Astrocyte (in vitro differentiated cells and primary cell): ENCODE data around the gene DYNLT1. TPM values are rescaled to one million over a fixed set of nuclear protein-coding genes. Genes with fewer than 3 reads are reported as not detected.

Experiments
- DNase-seq: peaks from one replicate; pipeline ENCODE4 v3.0.0-alpha.2; 2010; ENCODE audit warnings: low read depth
- FAIRE-seq: peaks from 2 replicates; lab custom pipeline; 2011; peaks lifted over from hg19 to GRCh38; lab: Jason Lieb, UNC
- H2AFZ ChIP-seq: 2 replicates; pipeline ENCODE4 v1.6.0; 2012; ENCODE audit warnings: low read depth, low read length, inconsistent platforms
- H3K27ac ChIP-seq: 2 replicates; pipeline ENCODE4 v1.5.1; 2011; ENCODE audit warnings: low read depth, low read length, inconsistent platforms
- H3K27me3 ChIP-seq: 2 replicates; pipeline ENCODE4 v1.6.0; 2011; ENCODE audit warnings: low read length, inconsistent platforms; ENCODE audit not compliant: insufficient read depth
- H3K36me3 ChIP-seq: 2 replicates; pipeline ENCODE4 v1.5.1; 2011; ENCODE audit warnings: low read length, inconsistent platforms; ENCODE audit not compliant: insufficient read depth
- H3K4me1 ChIP-seq: 2 replicates; pipeline ENCODE4 v1.5.1; 2011; ENCODE audit warnings: low read length, inconsistent platforms; ENCODE audit not compliant: insufficient read depth
- H3K4me2 ChIP-seq: 2 replicates; pipeline ENCODE4 v1.6.0; 2012; ENCODE audit warnings: low read length, inconsistent platforms
- H3K4me3 ChIP-seq: 2 replicates; pipeline ENCODE4 v1.5.1; 2011; ENCODE audit warnings: low read depth, mild to moderate bottlenecking, low read length, inconsistent platforms; ENCODE audit not compliant: insufficient read depth
- H3K79me2 ChIP-seq: 2 replicates; pipeline ENCODE4 v1.6.0; 2012; ENCODE audit warnings: mild to moderate bottlenecking, low read length, inconsistent platforms; ENCODE audit not compliant: insufficient read depth
- H3K9ac ChIP-seq: 2 replicates; pipeline ENCODE4 v1.6.0; 2012; ENCODE audit warnings: mild to moderate bottlenecking, low read length, inconsistent platforms
- H3K9me3 ChIP-seq: 2 replicates; pipeline ENCODE4 v1.5.1; 2012; ENCODE audit warnings: low read depth, mild to moderate bottlenecking, low read length, inconsistent platforms; ENCODE audit not compliant: insufficient read depth
- H4K20me1 ChIP-seq: 2 replicates; pipeline ENCODE4 v1.6.0; 2012; ENCODE audit warnings: low read length, inconsistent platforms; ENCODE audit not compliant: insufficient read depth
- H3K27ac Mint-ChIP-seq: one replicate; pipeline ENCODE4 v1.8.0; 2021; ENCODE audit warnings: mild to moderate bottlenecking, mixed read lengths; ENCODE audit not compliant: unreplicated experiment
- H3K27me3 Mint-ChIP-seq: one replicate; pipeline ENCODE4 v1.8.0; 2021; ENCODE audit warnings: low read depth, mixed read lengths; ENCODE audit not compliant: unreplicated experiment
- H3K36me3 Mint-ChIP-seq: one replicate; pipeline ENCODE4 v1.8.0; 2021; ENCODE audit warnings: low read depth, mixed read lengths; ENCODE audit not compliant: unreplicated experiment
- H3K4me1 Mint-ChIP-seq: one replicate; pipeline ENCODE4 v1.8.0; 2021; ENCODE audit warnings: low read depth, mixed read lengths; ENCODE audit not compliant: unreplicated experiment
- H3K4me3 Mint-ChIP-seq: one replicate; pipeline ENCODE4 v1.8.0; 2021; ENCODE audit warnings: mild to moderate bottlenecking, moderate library complexity, mixed read lengths; ENCODE audit not compliant: unreplicated experiment
- H3K9me3 Mint-ChIP-seq: one replicate; pipeline ENCODE4 v1.8.0; 2021; ENCODE audit warnings: mild to moderate bottlenecking, mixed read lengths; ENCODE audit not compliant: unreplicated experiment
- EZH2 ChIP-seq: IDR thresholded peaks from 2 replicates; pipeline ENCODE4 v1.6.1; 2012; ENCODE audit warnings: mild to moderate bottlenecking, low read length, inconsistent platforms; ENCODE audit not compliant: insufficient read depth
- total RNA-seq: library from RNA; stranded (reverse); gene quantifications from 2 replicates; pipeline ENCODE4 v1.2.1, GENCODE V29; 2021
- TF ChIP-seq, protein P1 (sequence below): IDR thresholded peaks from 2 replicates; pipeline ENCODE4 v1.5.1; 2011; ENCODE audit warnings: low read depth, mild to moderate bottlenecking, inconsistent platforms, low read length, moderate library complexity; ENCODE audit not compliant: insufficient read depth

Gene DYNLT1
- total RNA-seq, 1 donor from 2014 or later = 169 TPM

DNA sequence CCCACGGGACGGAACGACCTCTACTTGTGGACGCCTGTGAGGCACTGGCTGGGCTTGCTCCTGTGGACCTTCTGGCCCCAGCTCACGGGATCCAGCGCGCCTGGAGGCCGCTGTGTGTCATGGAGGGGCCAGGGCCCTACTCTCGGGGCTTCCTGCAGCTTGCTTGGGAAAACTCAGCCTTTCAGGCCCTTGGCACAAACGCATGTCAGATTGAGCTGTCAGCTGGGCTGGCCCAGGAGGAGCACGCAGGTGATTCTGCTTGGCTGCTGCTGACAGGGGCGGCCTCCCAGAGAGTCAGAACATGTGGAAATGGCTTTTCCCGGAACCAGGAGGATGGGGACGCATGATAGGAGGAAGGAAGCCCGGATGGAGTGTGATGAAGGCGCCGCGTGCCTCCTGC is 44.9 kb downstream of the DYNLT1 start:
- Histone ChIP-seq H4K20me1 (peaks cover 15% of the 10 kb centered on the region), H3K27ac (no peak overlapping the region), H3K27me3 (no peaks in the 10 kb centered on the region), H2AFZ (no peak overlapping the region), H3K79me2 (peaks cover 20% of the 10 kb centered on the region), H3K36me3 (peaks cover 5% of the 10 kb centered on the region), H3K4me3 (no peak overlapping the region), H3K4me1 (no peaks in the 10 kb centered on the region), H3K9ac (no peak overlapping the region), H3K9me3 (no peaks in the 10 kb centered on the region), H3K4me2 (no peak overlapping the region)
- Mint-ChIP-seq H3K9me3 (no peaks in the 10 kb centered on the region), H3K27ac (no peak overlapping the region), H3K27me3 (no peaks in the 10 kb centered on the region), H3K4me1 (peaks cover 3% of the 10 kb centered on the region), H3K36me3 (peaks cover 14% of the 10 kb centered on the region), H3K4me3 (no peak overlapping the region)
- TF ChIP-seq, protein P1, sequence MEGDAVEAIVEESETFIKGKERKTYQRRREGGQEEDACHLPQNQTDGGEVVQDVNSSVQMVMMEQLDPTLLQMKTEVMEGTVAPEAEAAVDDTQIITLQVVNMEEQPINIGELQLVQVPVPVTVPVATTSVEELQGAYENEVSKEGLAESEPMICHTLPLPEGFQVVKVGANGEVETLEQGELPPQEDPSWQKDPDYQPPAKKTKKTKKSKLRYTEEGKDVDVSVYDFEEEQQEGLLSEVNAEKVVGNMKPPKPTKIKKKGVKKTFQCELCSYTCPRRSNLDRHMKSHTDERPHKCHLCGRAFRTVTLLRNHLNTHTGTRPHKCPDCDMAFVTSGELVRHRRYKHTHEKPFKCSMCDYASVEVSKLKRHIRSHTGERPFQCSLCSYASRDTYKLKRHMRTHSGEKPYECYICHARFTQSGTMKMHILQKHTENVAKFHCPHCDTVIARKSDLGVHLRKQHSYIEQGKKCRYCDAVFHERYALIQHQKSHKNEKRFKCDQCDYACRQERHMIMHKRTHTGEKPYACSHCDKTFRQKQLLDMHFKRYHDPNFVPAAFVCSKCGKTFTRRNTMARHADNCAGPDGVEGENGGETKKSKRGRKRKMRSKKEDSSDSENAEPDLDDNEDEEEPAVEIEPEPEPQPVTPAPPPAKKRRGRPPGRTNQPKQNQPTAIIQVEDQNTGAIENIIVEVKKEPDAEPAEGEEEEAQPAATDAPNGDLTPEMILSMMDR = no peak
- TF ChIP-seq EZH2 = no peak
- DNase-seq (no peak), FAIRE-seq (no peak)

DNA sequence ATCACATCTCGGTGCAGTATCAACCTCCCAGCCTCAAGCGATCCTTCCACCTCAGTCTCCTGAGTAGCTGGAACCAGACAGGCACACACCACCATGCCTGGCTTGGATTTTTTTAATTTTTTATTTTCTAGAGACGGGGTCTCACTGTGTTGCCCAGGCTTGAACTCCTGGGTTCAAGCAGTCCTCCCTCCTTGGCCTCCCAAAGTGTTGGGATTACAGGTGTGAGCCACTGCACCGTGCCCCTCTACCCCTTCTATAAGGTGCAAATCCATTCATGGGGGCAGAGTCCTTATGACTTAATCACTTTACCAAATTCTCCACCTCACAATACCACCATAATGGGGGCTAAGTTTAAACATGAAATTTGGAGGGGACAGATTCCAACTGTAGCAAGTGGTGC is 47.0 kb downstream of the DYNLT1 start:
- Mint-ChIP-seq H3K4me3 (no peak overlapping the region), H3K27me3 (no peaks in the 10 kb centered on the region), H3K9me3 (no peaks in the 10 kb centered on the region), H3K27ac (no peak overlapping the region), H3K36me3 (peaks cover 15% of the 10 kb centered on the region), H3K4me1 (peaks cover 3% of the 10 kb centered on the region)
- Histone ChIP-seq H3K27me3 (no peaks in the 10 kb centered on the region), H3K9me3 (no peaks in the 10 kb centered on the region), H3K4me2 (no peak overlapping the region), H3K4me1 (no peaks in the 10 kb centered on the region), H3K79me2 (peaks cover 6% of the 10 kb centered on the region), H3K36me3 (peaks cover 11% of the 10 kb centered on the region), H3K27ac (no peak overlapping the region), H4K20me1 (peaks cover 7% of the 10 kb centered on the region), H3K9ac (no peak overlapping the region), H3K4me3 (no peak overlapping the region), H2AFZ (no peak overlapping the region)
- no peak for TF ChIP-seq EZH2
- TF ChIP-seq, protein P1 = no peak
- FAIRE-seq (no peak), DNase-seq (no peak)

DNA sequence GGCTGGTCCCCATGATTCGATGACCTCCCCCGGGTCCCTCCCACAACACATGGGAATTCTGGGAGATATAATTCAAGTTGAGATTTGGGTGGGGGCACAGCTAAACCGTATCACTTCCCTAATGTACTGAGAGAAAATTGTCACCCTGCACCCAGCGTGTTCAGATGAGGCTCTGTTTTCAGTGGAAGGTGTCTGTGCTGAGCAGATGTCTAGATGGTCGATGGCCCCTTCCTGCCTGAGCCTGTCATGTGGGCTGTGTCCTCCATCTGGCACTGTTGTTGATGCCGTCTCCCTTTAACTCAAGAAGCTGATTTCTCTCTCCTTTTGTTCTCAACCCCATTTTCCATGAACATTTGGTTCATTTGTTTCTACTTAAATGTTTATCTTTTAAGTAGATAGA is 47.7 kb downstream of the DYNLT1 start:
- Histone ChIP-seq H3K36me3 (peaks cover 16% of the 10 kb centered on the region), H3K9ac (no peak overlapping the region), H3K4me2 (no peak overlapping the region), H3K27ac (no peak overlapping the region), H3K27me3 (no peaks in the 10 kb centered on the region), H3K9me3 (no peaks in the 10 kb centered on the region), H3K79me2 (no peaks in the 10 kb centered on the region), H3K4me3 (no peak overlapping the region), H4K20me1 (peaks cover 4% of the 10 kb centered on the region), H2AFZ (no peak overlapping the region), H3K4me1 (no peaks in the 10 kb centered on the region)
- Mint-ChIP-seq H3K4me1 (peaks cover 3% of the 10 kb centered on the region), H3K27me3 (no peaks in the 10 kb centered on the region), H3K36me3 (peaks cover 17% of the 10 kb centered on the region), H3K9me3 (no peaks in the 10 kb centered on the region), H3K4me3 (no peak overlapping the region), H3K27ac (no peak overlapping the region)
- FAIRE-seq (no peak), DNase-seq (no peak)
- TF ChIP-seq EZH2 = no peak
- TF ChIP-seq, protein P1 = no peak
